Left ventricle myocardium inferior (tissue), 1 donor: ENCODE measurements around the gene RFLNA. TPM values are rescaled to one million over a fixed set of nuclear protein-coding genes. Genes with fewer than 3 reads are reported as not detected.

Experiments
- DNase-seq: peaks from one replicate; pipeline ENCODE4 v3.0.0-alpha.2; 2020
- H3K27ac ChIP-seq: fragments of 200-600 bp; replicated peaks from 2 replicates; pipeline ENCODE4 v1.8.0; 2021
- H3K27me3 ChIP-seq: fragments of 200-600 bp; 2 replicates; pipeline ENCODE4 v1.8.0; 2021; ENCODE audit warnings: low read depth
- H3K36me3 ChIP-seq: fragments of 200-600 bp; 2 replicates; pipeline ENCODE4 v1.8.0; 2021
- H3K4me1 ChIP-seq: fragments of 200-600 bp; 2 replicates; pipeline ENCODE4 v1.8.0; 2021
- H3K4me3 ChIP-seq: fragments of 200-600 bp; 2 replicates; pipeline ENCODE4 v1.8.0; 2021; ENCODE audit warnings: mild to moderate bottlenecking, moderate library complexity
- H3K9me3 ChIP-seq: fragments of 200-600 bp; replicated peaks from 2 replicates; pipeline ENCODE4 v1.8.0; 2021
- intact Hi-C: fragments of 100-400 bp; cut with micrococcal nuclease; formaldehyde crosslinking; loops from one replicate; pipeline ENCODE4 v1.11.0; 2022
- total RNA-seq: library from RNA; stranded (reverse); fragmentation: NEBNext Ultra II Directional; extraction: Animal tissue kit (Norgen Biotek cat#: 25700); gene quantifications from one replicate; pipeline ENCODE4 v1.2.1, GENCODE V29; 2021
- TF ChIP-seq, protein P1 (sequence below): fragments of 200-600 bp; IDR thresholded peaks from 2 replicates; pipeline ENCODE4 v1.8.0; 2021; ENCODE audit warnings: antibody characterized with exemption, mild to moderate bottlenecking, borderline replicate concordance
- donor health status: DM: no; HTN: yes; CAD: no; lungs with severe emphysema.

RFLNA gene
- total RNA-seq, 1 donor from 2014 or later, result 0.27 TPM

GRCh38 chr12:124358572-124358971, 63.7 kb downstream of the RFLNA start:
- Histone ChIP-seq H3K27me3 (no peaks in the 10 kb centered on the region), H3K36me3 (peaks cover 63% of the 10 kb centered on the region), H3K4me3 (no peak overlapping the region), H3K4me1 (peaks cover 75% of the 10 kb centered on the region), H3K27ac (peak overlapping the region; percentile 91), H3K9me3 (no peaks in the 10 kb centered on the region)
- TF ChIP-seq, protein P1, sequence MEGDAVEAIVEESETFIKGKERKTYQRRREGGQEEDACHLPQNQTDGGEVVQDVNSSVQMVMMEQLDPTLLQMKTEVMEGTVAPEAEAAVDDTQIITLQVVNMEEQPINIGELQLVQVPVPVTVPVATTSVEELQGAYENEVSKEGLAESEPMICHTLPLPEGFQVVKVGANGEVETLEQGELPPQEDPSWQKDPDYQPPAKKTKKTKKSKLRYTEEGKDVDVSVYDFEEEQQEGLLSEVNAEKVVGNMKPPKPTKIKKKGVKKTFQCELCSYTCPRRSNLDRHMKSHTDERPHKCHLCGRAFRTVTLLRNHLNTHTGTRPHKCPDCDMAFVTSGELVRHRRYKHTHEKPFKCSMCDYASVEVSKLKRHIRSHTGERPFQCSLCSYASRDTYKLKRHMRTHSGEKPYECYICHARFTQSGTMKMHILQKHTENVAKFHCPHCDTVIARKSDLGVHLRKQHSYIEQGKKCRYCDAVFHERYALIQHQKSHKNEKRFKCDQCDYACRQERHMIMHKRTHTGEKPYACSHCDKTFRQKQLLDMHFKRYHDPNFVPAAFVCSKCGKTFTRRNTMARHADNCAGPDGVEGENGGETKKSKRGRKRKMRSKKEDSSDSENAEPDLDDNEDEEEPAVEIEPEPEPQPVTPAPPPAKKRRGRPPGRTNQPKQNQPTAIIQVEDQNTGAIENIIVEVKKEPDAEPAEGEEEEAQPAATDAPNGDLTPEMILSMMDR, result no peak
- no peak for DNase-seq
- intact Hi-C loops, result loop anchor here (10.0 kb wide), 1 partner anchor 406 kb away; no protein-coding TSS in a partner anchor

- intact Hi-C loops, result loop anchor here (10.0 kb wide), 1 partner anchor 405 kb away; no protein-coding TSS in a partner anchor
- H3K9me3 ChIP-seq, result no peaks in the 10 kb centered on the region
- H3K27ac ChIP-seq, result peak overlapping the region; percentile 91
- TF ChIP-seq, protein P1, result no peak
- H3K27me3 ChIP-seq, result no peaks in the 10 kb centered on the region
- peak; percentile 95 for DNase-seq
- peaks cover 76% of the 10 kb centered on the region for H3K4me1 ChIP-seq
- no peak overlapping the region for H3K4me3 ChIP-seq
- peaks cover 50% of the 10 kb centered on the region for H3K36me3 ChIP-seq
Observed at GRCh38 chr12:124359671-124360581, 65.0 kb downstream of the RFLNA start.

DNA sequence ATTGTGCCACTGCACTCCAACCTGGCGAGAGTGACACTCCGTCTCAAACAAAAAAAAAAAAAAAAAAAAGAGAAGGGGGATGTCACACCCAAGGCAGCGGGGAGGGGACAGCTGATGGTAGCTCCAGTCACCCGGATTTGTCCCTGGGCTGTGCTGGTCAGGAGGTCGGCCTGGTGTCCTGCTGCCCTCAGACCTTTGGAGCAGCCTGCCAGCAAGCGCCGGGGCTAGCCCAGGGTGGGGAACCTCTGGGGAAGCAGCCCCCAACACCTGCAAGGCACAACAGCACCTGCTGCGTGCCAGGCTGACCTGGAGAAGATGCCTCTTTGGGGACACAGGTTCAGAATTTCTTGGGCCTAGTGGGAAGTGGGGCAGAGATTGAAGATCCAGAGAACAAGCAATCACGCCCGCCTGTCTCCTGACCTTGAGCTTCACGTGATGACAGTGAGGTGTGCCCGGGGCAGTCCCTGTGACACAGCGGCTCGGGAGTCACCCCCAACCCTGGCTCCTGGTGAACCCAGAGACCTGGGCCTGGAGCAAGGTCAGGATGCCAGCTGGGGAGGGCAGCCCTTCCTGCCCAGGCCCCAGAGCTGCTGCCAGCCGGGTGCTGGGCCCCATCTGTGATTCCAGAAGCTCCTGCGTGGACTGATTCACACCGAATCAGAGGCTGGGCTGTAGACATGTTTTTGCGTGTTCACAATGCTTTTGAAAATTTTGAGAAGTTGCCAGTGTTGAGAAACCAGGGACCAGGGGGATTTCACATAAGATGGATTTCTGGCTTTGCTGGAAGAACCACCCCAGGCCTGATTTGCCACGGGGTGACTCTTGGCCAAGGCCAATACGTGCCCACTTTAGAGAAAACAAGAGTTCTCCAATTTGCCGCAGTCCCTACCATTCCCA, 66.4 kb downstream of the RFLNA start:
- TF ChIP-seq, protein P1, result no peak
- no peak for DNase-seq
- H3K4me3 ChIP-seq, result no peak overlapping the region
- H3K9me3 ChIP-seq, result no peaks in the 10 kb centered on the region
- peaks cover 47% of the 10 kb centered on the region for H3K36me3 ChIP-seq
- H3K4me1 ChIP-seq, result peaks cover 87% of the 10 kb centered on the region
- H3K27ac ChIP-seq, result peak overlapping the region; percentile 91
- no peaks in the 10 kb centered on the region for H3K27me3 ChIP-seq
- intact Hi-C loops, result no loop called here

DNA sequence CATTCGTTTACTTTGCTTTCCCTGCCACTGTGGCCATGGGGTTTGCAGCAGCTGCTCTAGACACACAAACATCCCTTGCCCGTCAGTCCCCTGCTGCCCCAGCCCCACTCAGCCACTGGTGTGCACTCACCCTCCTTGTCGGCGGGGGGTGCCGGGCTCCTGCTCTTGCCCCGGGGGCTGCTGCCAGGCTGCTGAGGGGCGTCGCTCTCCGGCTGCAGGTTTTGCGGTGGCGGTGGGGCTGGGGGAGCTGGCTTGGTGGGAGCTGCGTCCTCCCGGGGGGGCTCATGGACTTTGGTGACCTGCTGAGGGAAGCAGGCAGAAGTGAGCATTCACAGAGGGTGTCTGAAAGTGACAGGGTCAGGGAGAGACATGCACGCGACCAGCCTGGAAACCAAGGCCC, 67.1 kb downstream of the RFLNA start:
- H3K36me3 ChIP-seq, result peaks cover 47% of the 10 kb centered on the region
- H3K27ac ChIP-seq, result peak overlapping the region; percentile 91
- no peak for DNase-seq

More for the DNA sequence above, 67.1 kb downstream of the RFLNA start:
- TF ChIP-seq, protein P1, result no peak
- no peak overlapping the region for H3K4me3 ChIP-seq
- intact Hi-C loops, result no loop called here
- H3K9me3 ChIP-seq, result no peaks in the 10 kb centered on the region
- H3K27me3 ChIP-seq, result no peaks in the 10 kb centered on the region
- peaks cover 88% of the 10 kb centered on the region for H3K4me1 ChIP-seq
